K562 (cell line): ENCODE measurements around the gene SNU13. TPM values are rescaled to one million over a fixed set of nuclear protein-coding genes. Genes with fewer than 3 reads are reported as not detected.

ENCODE experiments used
- NCOR1 ChIP-seq: fragments of 450-650 bp; IDR thresholded peaks from 2 replicates; pipeline ENCODE4 v1.6.1; 2016; ENCODE audit warnings: mild to moderate bottlenecking, moderate library complexity
- ZKSCAN3 ChIP-seq: fragments of 250-450 bp; sonication (Bioruptor Pico); IDR thresholded peaks from 2 replicates; pipeline ENCODE4 v1.4.0; 2020
- polyA plus RNA-seq, 8 experiments: library from polyadenylated mRNA; depleted of rRNA in 4 of 8; stranded (reverse) in 5 of 8; unstranded in 3 of 8; fragments of >200 nt; fragmentation: Nextera tagmentation in 2 of 8; fragmentation: Illumina TruSeq in 1 of 8; extraction: Ambion mirVana in 2 of 8; extraction: Trizol in 1 of 8; gene quantifications; 2 replicates each; pipeline versions ENCODE4 v1.2.1 to v1.2.3, GENCODE V29; 2011 to 2014; ENCODE audit warnings: inconsistent platforms in 1 of 8, missing spikeins in 1 of 8
- total RNA-seq, 7 experiments: library from RNA; depleted of rRNA in 6 of 7; stranded (reverse); fragments of >200 nt in 6 of 7; fragmentation: Illumina TruSeq in 2 of 7; extraction: Trizol in 2 of 7; gene quantifications; 2 replicates each; pipeline versions ENCODE4 v1.2.1 to v1.2.3, GENCODE V29; 2011 to 2021; ENCODE audit warnings: low replicate concordance in 1 of 7
- TF ChIP-seq, protein P1 (sequence below): fragments of 200-600 bp; sonication (generic); IDR thresholded peaks from one replicate; pipeline ENCODE4 v1.6.1; 2012; ENCODE audit warnings: mild to moderate bottlenecking, low read depth, low read length, inconsistent platforms
- TF ChIP-seq, protein P2 (sequence below), 2 experiments: fragments of 450-650 bp; formaldehyde crosslinking in 1 of 2; IDR thresholded peaks; 2 replicates each; pipeline versions ENCODE4 v1.4.0 to v1.6.1; 2014 to 2020; ENCODE audit warnings: mild to moderate bottlenecking in 2 of 2, borderline replicate concordance in 1 of 2, low read depth in 1 of 2

The SNU13 gene
- total and polyA plus RNA-seq, 9 of the 15 experiments (the other 6 are each of a cell fraction or from before 2014, with no cell fraction given), result 185 to 981 (median 283) TPM

DNA sequence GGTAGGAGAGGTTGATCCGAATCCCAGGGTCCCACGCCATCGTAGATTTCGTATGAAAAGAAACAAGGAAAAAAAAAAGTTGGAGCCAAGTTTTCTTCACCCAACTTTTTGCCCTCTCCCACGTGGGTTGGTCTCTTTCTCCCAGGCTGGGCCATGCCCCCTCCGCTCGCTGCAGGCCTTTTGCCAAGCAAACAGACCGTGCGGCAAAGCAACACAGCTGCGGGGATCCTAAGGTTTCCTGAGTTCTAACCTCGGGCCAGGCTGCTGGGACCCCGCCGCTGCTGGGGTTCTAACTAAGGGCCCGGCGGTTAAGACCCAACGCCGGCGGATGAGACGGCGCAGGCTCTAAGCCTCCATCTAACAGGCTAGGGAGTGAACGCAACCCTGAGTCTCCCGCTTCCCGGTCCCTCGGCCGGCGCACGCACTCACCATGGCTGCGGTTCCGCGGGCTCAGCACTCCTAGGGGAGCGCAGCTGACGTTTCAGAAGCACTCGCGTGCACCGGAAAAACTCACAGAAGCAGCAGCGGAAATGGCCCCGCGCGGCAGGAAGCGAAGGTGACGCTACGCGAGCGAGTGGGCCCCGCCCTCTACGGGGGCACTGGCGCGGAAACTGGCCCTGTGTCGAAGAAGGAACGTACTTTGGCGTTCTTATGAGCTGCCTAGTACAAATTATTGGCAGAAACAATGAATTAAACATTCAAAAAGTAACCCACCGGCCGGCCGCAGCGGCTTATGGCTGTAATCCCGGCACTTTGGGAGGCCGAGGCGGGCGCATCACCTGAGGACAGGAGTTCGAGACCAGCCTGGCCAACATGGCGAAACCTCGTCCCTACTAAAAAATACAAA is at the start of gene SNU13 (continued):
- TF ChIP-seq ZKSCAN3 (CRISPR knock-in tag), result no peak
- TF ChIP-seq, protein P1, sequence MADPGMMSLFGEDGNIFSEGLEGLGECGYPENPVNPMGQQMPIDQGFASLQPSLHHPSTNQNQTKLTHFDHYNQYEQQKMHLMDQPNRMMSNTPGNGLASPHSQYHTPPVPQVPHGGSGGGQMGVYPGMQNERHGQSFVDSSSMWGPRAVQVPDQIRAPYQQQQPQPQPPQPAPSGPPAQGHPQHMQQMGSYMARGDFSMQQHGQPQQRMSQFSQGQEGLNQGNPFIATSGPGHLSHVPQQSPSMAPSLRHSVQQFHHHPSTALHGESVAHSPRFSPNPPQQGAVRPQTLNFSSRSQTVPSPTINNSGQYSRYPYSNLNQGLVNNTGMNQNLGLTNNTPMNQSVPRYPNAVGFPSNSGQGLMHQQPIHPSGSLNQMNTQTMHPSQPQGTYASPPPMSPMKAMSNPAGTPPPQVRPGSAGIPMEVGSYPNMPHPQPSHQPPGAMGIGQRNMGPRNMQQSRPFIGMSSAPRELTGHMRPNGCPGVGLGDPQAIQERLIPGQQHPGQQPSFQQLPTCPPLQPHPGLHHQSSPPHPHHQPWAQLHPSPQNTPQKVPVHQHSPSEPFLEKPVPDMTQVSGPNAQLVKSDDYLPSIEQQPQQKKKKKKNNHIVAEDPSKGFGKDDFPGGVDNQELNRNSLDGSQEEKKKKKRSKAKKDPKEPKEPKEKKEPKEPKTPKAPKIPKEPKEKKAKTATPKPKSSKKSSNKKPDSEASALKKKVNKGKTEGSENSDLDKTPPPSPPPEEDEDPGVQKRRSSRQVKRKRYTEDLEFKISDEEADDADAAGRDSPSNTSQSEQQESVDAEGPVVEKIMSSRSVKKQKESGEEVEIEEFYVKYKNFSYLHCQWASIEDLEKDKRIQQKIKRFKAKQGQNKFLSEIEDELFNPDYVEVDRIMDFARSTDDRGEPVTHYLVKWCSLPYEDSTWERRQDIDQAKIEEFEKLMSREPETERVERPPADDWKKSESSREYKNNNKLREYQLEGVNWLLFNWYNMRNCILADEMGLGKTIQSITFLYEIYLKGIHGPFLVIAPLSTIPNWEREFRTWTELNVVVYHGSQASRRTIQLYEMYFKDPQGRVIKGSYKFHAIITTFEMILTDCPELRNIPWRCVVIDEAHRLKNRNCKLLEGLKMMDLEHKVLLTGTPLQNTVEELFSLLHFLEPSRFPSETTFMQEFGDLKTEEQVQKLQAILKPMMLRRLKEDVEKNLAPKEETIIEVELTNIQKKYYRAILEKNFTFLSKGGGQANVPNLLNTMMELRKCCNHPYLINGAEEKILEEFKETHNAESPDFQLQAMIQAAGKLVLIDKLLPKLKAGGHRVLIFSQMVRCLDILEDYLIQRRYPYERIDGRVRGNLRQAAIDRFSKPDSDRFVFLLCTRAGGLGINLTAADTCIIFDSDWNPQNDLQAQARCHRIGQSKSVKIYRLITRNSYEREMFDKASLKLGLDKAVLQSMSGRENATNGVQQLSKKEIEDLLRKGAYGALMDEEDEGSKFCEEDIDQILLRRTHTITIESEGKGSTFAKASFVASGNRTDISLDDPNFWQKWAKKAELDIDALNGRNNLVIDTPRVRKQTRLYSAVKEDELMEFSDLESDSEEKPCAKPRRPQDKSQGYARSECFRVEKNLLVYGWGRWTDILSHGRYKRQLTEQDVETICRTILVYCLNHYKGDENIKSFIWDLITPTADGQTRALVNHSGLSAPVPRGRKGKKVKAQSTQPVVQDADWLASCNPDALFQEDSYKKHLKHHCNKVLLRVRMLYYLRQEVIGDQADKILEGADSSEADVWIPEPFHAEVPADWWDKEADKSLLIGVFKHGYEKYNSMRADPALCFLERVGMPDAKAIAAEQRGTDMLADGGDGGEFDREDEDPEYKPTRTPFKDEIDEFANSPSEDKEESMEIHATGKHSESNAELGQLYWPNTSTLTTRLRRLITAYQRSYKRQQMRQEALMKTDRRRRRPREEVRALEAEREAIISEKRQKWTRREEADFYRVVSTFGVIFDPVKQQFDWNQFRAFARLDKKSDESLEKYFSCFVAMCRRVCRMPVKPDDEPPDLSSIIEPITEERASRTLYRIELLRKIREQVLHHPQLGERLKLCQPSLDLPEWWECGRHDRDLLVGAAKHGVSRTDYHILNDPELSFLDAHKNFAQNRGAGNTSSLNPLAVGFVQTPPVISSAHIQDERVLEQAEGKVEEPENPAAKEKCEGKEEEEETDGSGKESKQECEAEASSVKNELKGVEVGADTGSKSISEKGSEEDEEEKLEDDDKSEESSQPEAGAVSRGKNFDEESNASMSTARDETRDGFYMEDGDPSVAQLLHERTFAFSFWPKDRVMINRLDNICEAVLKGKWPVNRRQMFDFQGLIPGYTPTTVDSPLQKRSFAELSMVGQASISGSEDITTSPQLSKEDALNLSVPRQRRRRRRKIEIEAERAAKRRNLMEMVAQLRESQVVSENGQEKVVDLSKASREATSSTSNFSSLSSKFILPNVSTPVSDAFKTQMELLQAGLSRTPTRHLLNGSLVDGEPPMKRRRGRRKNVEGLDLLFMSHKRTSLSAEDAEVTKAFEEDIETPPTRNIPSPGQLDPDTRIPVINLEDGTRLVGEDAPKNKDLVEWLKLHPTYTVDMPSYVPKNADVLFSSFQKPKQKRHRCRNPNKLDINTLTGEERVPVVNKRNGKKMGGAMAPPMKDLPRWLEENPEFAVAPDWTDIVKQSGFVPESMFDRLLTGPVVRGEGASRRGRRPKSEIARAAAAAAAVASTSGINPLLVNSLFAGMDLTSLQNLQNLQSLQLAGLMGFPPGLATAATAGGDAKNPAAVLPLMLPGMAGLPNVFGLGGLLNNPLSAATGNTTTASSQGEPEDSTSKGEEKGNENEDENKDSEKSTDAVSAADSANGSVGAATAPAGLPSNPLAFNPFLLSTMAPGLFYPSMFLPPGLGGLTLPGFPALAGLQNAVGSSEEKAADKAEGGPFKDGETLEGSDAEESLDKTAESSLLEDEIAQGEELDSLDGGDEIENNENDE, result no peak
- TF ChIP-seq, protein P2, sequence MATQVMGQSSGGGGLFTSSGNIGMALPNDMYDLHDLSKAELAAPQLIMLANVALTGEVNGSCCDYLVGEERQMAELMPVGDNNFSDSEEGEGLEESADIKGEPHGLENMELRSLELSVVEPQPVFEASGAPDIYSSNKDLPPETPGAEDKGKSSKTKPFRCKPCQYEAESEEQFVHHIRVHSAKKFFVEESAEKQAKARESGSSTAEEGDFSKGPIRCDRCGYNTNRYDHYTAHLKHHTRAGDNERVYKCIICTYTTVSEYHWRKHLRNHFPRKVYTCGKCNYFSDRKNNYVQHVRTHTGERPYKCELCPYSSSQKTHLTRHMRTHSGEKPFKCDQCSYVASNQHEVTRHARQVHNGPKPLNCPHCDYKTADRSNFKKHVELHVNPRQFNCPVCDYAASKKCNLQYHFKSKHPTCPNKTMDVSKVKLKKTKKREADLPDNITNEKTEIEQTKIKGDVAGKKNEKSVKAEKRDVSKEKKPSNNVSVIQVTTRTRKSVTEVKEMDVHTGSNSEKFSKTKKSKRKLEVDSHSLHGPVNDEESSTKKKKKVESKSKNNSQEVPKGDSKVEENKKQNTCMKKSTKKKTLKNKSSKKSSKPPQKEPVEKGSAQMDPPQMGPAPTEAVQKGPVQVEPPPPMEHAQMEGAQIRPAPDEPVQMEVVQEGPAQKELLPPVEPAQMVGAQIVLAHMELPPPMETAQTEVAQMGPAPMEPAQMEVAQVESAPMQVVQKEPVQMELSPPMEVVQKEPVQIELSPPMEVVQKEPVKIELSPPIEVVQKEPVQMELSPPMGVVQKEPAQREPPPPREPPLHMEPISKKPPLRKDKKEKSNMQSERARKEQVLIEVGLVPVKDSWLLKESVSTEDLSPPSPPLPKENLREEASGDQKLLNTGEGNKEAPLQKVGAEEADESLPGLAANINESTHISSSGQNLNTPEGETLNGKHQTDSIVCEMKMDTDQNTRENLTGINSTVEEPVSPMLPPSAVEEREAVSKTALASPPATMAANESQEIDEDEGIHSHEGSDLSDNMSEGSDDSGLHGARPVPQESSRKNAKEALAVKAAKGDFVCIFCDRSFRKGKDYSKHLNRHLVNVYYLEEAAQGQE (IDR thresholded peaks at IDR 0.05; ENCODE audit: borderline replicate concordance), result no peak
- TF ChIP-seq, protein P2 (CRISPR knock-in tag; IDR thresholded peaks at IDR 0.05; ENCODE audit: low read depth), result no peak
- TF ChIP-seq NCOR1, result no peak
